ENCODE data around the gene CD7. TPM values are rescaled to one million over a fixed set of nuclear protein-coding genes. Genes with fewer than 3 reads are reported as not detected.

Gene CD7
- total RNA-seq, 2 donors from 2014 or later, result 0.55 to 0.80 TPM

DNA sequence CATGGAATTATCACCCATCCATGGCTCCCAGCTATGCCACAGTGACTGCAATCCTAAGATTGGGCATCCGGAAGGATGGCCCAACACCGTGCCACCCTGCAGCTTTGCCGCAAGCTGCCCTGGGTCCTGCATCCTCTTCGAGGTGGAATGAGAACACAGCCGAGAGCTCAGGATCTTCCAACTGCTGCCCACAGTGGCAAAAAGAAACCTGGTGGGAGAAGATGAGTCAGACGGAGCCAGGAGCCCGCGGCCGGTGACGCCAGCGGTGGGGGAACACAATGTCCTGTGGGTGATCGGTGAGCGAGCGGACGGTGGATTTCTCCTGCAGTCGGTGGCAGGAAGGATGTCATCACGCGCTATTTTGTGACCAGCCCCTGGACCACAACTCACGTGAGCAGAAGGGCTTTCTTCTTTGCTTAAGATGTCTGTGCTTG, 20.1 kb downstream of the CD7 start:
- H3K36me3 ChIP-seq (ENCODE audit: control insufficient read depth, insufficient read depth, low read length), result no peaks in the 10 kb centered on the region
- H3K27me3 ChIP-seq (ENCODE audit: control insufficient read depth, insufficient read depth, low read length, poor library complexity, severe bottlenecking), result no peaks in the 10 kb centered on the region
- Mint-ChIP-seq H3K36me3 (ENCODE audit: low read depth) (no peaks in the 10 kb centered on the region), H3K27me3 (ENCODE audit: insufficient read depth) (peaks cover 23% of the 10 kb centered on the region), H3K9me3 (no peaks in the 10 kb centered on the region), H3K4me1 (peaks cover 8% of the 10 kb centered on the region), H3K27ac (no peak overlapping the region), H3K4me3 (no peak overlapping the region)
- no peaks in the 10 kb centered on the region for H3K4me1 ChIP-seq (ENCODE audit: control insufficient read depth, insufficient read depth, low read length)
- no peak for DNase-seq
- WGBS, 2 experiments (ENCODE audit: insufficient coverage in 1 of 2, insufficient read length in 1 of 2), result 88 to 90% methylated on average over 18 to 19 of the region's 19 CpGs
- TF ChIP-seq, protein P1, sequence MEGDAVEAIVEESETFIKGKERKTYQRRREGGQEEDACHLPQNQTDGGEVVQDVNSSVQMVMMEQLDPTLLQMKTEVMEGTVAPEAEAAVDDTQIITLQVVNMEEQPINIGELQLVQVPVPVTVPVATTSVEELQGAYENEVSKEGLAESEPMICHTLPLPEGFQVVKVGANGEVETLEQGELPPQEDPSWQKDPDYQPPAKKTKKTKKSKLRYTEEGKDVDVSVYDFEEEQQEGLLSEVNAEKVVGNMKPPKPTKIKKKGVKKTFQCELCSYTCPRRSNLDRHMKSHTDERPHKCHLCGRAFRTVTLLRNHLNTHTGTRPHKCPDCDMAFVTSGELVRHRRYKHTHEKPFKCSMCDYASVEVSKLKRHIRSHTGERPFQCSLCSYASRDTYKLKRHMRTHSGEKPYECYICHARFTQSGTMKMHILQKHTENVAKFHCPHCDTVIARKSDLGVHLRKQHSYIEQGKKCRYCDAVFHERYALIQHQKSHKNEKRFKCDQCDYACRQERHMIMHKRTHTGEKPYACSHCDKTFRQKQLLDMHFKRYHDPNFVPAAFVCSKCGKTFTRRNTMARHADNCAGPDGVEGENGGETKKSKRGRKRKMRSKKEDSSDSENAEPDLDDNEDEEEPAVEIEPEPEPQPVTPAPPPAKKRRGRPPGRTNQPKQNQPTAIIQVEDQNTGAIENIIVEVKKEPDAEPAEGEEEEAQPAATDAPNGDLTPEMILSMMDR (conservative IDR thresholded peaks at IDR 0.05), result no peak
- H3K4me3 ChIP-seq (ENCODE audit: low read length), result no peak overlapping the region
- H3K9me3 ChIP-seq (ENCODE audit: control insufficient read depth, low read length), result no peaks in the 10 kb centered on the region
- no peak overlapping the region for H3K9ac ChIP-seq (ENCODE audit: extremely low read depth, low read length, poor library complexity, severe bottlenecking)
- no peak overlapping the region for H3K27ac ChIP-seq (ENCODE audit: low read depth, low read length)

DNA sequence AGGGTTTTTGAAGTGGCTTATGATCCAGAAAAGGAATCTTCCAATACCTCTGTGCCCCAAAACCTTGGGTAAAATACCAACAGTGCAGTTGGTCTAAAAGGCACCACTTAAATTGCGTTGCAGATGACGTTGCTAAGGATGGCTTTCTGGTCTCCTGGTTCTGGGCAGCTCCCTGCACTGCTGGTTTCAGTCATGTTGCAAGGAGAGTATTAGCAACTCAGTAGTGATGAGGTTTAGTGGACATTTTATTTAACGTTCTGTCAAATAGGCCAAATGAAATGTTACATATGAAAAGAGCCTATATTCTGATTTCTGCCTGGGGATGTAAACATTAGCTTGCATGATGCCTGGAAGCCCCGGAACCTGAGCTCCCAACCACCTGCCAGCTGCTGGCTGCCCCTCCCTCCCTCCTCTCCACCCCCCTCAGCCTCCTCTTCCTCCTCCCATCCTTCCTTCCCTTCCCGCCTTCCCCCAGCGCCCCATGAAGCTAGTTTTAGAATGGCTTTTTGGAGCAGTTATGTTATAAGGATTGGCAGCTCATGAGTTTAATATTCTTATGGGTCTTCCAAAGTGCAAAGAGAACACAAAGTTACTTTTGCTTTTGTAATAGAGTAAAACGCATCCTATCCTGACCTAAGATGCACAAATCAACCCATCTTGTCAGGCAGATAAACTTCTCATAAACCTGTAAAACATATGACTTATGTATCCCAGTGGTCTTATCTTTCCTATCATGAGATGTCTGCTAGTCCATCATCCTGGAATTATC, 20.7 kb downstream of the CD7 start:
- H3K4me3 Mint-ChIP-seq, result no peak overlapping the region
- no peak for DNase-seq
- Histone ChIP-seq H3K9me3 (ENCODE audit: control insufficient read depth, low read length) (no peaks in the 10 kb centered on the region), H3K27me3 (ENCODE audit: control insufficient read depth, insufficient read depth, low read length, poor library complexity, severe bottlenecking) (no peaks in the 10 kb centered on the region), H3K27ac (ENCODE audit: low read depth, low read length) (no peak overlapping the region), H3K4me3 (ENCODE audit: low read length) (no peak overlapping the region), H3K4me1 (ENCODE audit: control insufficient read depth, insufficient read depth, low read length) (no peaks in the 10 kb centered on the region), H3K9ac (ENCODE audit: extremely low read depth, low read length, poor library complexity, severe bottlenecking) (no peak overlapping the region), H3K36me3 (ENCODE audit: control insufficient read depth, insufficient read depth, low read length) (no peaks in the 10 kb centered on the region)
- peaks cover 23% of the 10 kb centered on the region for H3K27me3 Mint-ChIP-seq (ENCODE audit: insufficient read depth)
- TF ChIP-seq, protein P1 (conservative IDR thresholded peaks at IDR 0.05), result no peak
- H3K36me3 Mint-ChIP-seq (ENCODE audit: low read depth), result no peaks in the 10 kb centered on the region
- H3K27ac Mint-ChIP-seq, result no peak overlapping the region
- WGBS, 2 experiments (ENCODE audit: insufficient coverage in 1 of 2, insufficient read length in 1 of 2), result 75 to 85% methylated on average over 4 to 5 of the region's 7 CpGs
- H3K9me3 Mint-ChIP-seq, result no peaks in the 10 kb centered on the region
- H3K4me1 Mint-ChIP-seq, result peaks cover 8% of the 10 kb centered on the region

DNA sequence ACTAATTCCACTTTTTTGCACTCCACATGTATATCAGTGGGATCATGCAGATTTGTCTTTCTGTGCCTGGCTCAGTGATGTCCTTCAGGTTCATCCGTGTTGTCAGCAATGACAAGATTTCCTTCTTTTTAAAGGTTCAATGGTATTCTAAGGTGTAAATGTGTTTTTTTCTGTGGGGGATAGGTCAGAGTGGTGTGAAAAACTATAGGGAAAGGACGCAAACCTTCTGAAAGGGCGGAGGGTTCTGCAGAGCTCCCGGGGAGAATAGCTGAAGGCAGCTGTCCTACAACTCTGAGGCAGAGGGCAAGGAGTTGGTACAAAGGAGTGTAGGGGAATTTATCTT, 22.0 kb downstream of the CD7 start:
- TF ChIP-seq, protein P1 (conservative IDR thresholded peaks at IDR 0.05), result no peak
- Mint-ChIP-seq H3K9me3 (no peaks in the 10 kb centered on the region), H3K4me1 (peaks cover 9% of the 10 kb centered on the region), H3K4me3 (no peak overlapping the region), H3K27me3 (ENCODE audit: insufficient read depth) (peaks cover 23% of the 10 kb centered on the region), H3K36me3 (ENCODE audit: low read depth) (no peaks in the 10 kb centered on the region), H3K27ac (no peak overlapping the region)
- 91 to 93% methylated on average over 4 of the region's 4 CpGs for WGBS, 2 experiments (ENCODE audit: insufficient coverage in 1 of 2, insufficient read length in 1 of 2)
- no peaks in the 10 kb centered on the region for H3K9me3 ChIP-seq (ENCODE audit: control insufficient read depth, low read length)
- H3K27me3 ChIP-seq (ENCODE audit: control insufficient read depth, insufficient read depth, low read length, poor library complexity, severe bottlenecking), result no peaks in the 10 kb centered on the region
- H3K4me1 ChIP-seq (ENCODE audit: control insufficient read depth, insufficient read depth, low read length), result no peaks in the 10 kb centered on the region
- DNase-seq, result no peak
- no peak overlapping the region for H3K27ac ChIP-seq (ENCODE audit: low read depth, low read length)
- H3K4me3 ChIP-seq (ENCODE audit: low read length), result no peak overlapping the region
- no peaks in the 10 kb centered on the region for H3K36me3 ChIP-seq (ENCODE audit: control insufficient read depth, insufficient read depth, low read length)
- no peak overlapping the region for H3K9ac ChIP-seq (ENCODE audit: extremely low read depth, low read length, poor library complexity, severe bottlenecking)
